ENCODE data around the gene EPYC. TPM values are rescaled to one million over a fixed set of nuclear protein-coding genes. Genes with fewer than 3 reads are reported as not detected.

The EPYC gene
- total RNA-seq, 1 donor from 2014 or later, result not detected

GRCh38 chr12:90995010-90995409 is 9.8 kb downstream of the EPYC start:
- H3K9me3 Mint-ChIP-seq (ENCODE audit: unreplicated experiment), result no peaks in the 10 kb centered on the region
- H3K4me3 Mint-ChIP-seq (ENCODE audit: unreplicated experiment), result no peak overlapping the region
- H3K27ac Mint-ChIP-seq (ENCODE audit: unreplicated experiment), result no peak overlapping the region
- H3K36me3 Mint-ChIP-seq (ENCODE audit: low read depth, unreplicated experiment), result no peaks in the 10 kb centered on the region
- H3K27me3 Mint-ChIP-seq (ENCODE audit: unreplicated experiment), result no peaks in the 10 kb centered on the region
- no peak for TF ChIP-seq CTCF (IDR thresholded peaks at IDR 0.05; ENCODE audit: unreplicated experiment)
- DNase-seq (ENCODE audit: low spot score), result no peak
- H3K4me1 Mint-ChIP-seq (ENCODE audit: unreplicated experiment), result no peaks in the 10 kb centered on the region

- DNase-seq (ENCODE audit: low spot score), result no peak
- Mint-ChIP-seq H3K36me3 (ENCODE audit: low read depth, unreplicated experiment) (no peaks in the 10 kb centered on the region), H3K4me1 (ENCODE audit: unreplicated experiment) (no peaks in the 10 kb centered on the region), H3K4me3 (ENCODE audit: unreplicated experiment) (no peak overlapping the region), H3K9me3 (ENCODE audit: unreplicated experiment) (no peaks in the 10 kb centered on the region), H3K27ac (ENCODE audit: unreplicated experiment) (no peak overlapping the region), H3K27me3 (ENCODE audit: unreplicated experiment) (no peaks in the 10 kb centered on the region)
- TF ChIP-seq CTCF (IDR thresholded peaks at IDR 0.05; ENCODE audit: unreplicated experiment), result no peak
These were observed 12.8 kb downstream of the EPYC start for GRCh38 chr12:90991952-90992465.

- TF ChIP-seq CTCF (IDR thresholded peaks at IDR 0.05; ENCODE audit: unreplicated experiment), result no peak
- Mint-ChIP-seq H3K9me3 (ENCODE audit: unreplicated experiment) (no peaks in the 10 kb centered on the region), H3K27me3 (ENCODE audit: unreplicated experiment) (no peaks in the 10 kb centered on the region), H3K4me3 (ENCODE audit: unreplicated experiment) (no peak overlapping the region), H3K27ac (ENCODE audit: unreplicated experiment) (no peak overlapping the region), H3K4me1 (ENCODE audit: unreplicated experiment) (no peaks in the 10 kb centered on the region), H3K36me3 (ENCODE audit: low read depth, unreplicated experiment) (no peaks in the 10 kb centered on the region)
- DNase-seq (ENCODE audit: low spot score), result no peak
These were observed 14.2 kb downstream of the EPYC start for GRCh38 chr12:90990611-90991010.

- DNase-seq (ENCODE audit: low spot score), result no peak
- Mint-ChIP-seq H3K36me3 (ENCODE audit: low read depth, unreplicated experiment) (no peaks in the 10 kb centered on the region), H3K9me3 (ENCODE audit: unreplicated experiment) (no peaks in the 10 kb centered on the region), H3K4me3 (ENCODE audit: unreplicated experiment) (no peak overlapping the region), H3K27me3 (ENCODE audit: unreplicated experiment) (no peaks in the 10 kb centered on the region), H3K4me1 (ENCODE audit: unreplicated experiment) (no peaks in the 10 kb centered on the region), H3K27ac (ENCODE audit: unreplicated experiment) (no peak overlapping the region)
- no peak for TF ChIP-seq CTCF (IDR thresholded peaks at IDR 0.05; ENCODE audit: unreplicated experiment)
These were observed 15.1 kb downstream of the EPYC start for GRCh38 chr12:90989686-90990111.

GRCh38 chr12:90987520-90987919 is 17.3 kb downstream of the EPYC start:
- Mint-ChIP-seq H3K27ac (ENCODE audit: unreplicated experiment) (no peak overlapping the region), H3K27me3 (ENCODE audit: unreplicated experiment) (no peaks in the 10 kb centered on the region), H3K36me3 (ENCODE audit: low read depth, unreplicated experiment) (no peaks in the 10 kb centered on the region), H3K4me1 (ENCODE audit: unreplicated experiment) (no peaks in the 10 kb centered on the region), H3K9me3 (ENCODE audit: unreplicated experiment) (no peaks in the 10 kb centered on the region), H3K4me3 (ENCODE audit: unreplicated experiment) (no peak overlapping the region)
- DNase-seq (ENCODE audit: low spot score), result no peak
- peak; percentile 48 for TF ChIP-seq CTCF (IDR thresholded peaks at IDR 0.05; ENCODE audit: unreplicated experiment)
